ENCODE data around the gene LTBP3. TPM values are rescaled to one million over a fixed set of nuclear protein-coding genes. Genes with fewer than 3 reads are reported as not detected.
A peak's percentile ranks its signal among the peaks of the same experiment; 100 is the strongest.

LTBP3 gene
- total RNA-seq, 1 experiment from 2014 or later, result 1.3 TPM

DNA sequence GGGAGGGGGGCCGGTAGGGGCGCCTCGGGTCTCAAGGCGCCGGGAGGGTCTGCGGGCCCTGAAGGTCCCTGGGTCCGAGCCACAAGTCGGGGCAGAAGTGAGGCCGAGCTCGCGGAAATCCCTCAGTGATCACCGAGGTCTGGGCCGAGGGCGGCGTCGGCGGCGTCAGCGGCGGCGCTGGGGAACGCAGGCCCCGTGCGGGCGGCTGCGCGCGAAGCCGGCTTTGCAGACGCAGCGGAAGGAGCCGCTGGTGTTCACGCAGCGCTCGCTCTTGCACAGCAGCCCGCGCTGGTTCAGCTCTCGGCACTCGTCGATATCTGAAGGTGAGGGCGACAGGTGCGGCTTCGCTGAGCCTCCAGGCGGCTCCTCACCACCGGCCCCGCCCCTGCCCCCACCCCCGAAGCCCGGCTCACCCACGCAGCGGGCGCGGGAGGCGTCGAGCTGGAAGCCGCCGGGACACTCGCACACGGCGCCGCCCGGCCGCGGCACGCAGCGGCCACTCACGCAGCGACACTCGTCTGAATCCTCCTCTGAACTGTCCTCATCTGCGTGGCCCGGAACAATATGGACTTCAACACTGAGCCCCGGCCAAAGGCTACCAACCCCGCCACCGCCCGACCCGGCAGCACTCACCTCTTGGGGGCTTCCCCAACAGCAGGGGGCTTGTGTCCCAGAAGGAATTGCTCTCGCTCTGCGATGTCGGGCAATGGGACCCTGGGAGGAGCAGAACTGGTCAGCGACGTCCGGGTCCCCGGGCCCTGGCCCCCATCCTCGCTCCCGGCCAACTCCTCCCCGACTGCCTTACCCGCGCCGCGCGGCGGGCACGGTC, 19.0 kb downstream of the LTBP3 start:
- Histone ChIP-seq H3K36me3 (ENCODE audit: insufficient read depth, low read length) (no peaks in the 10 kb centered on the region), H3K4me2 (ENCODE audit: low read depth, low read length, poor library complexity, severe bottlenecking) (peak overlapping the region; percentile 95), H3K9me3 (ENCODE audit: low read length) (no peaks in the 10 kb centered on the region), H3K9ac (ENCODE audit: low read length) (no peak overlapping the region), H3K27me3 (ENCODE audit: low read length) (no peaks in the 10 kb centered on the region), H3K27ac (ENCODE audit: low read length) (no peak overlapping the region), H3K79me2 (ENCODE audit: low read length) (no peaks in the 10 kb centered on the region), H3K4me3 (ENCODE audit: low read length) (peak overlapping the region; percentile 85; the same call in 1 of the 2 replicates), H3K9me2 (replicated peaks; ENCODE audit: insufficient read depth, low read length) (no peaks in the 10 kb centered on the region), H3K4me1 (ENCODE audit: low read length) (peaks cover 22% of the 10 kb centered on the region), H4K20me1 (ENCODE audit: insufficient read depth, low read depth, low read length) (no peaks in the 10 kb centered on the region), H2AFZ (ENCODE audit: low read length) (no peak overlapping the region)
- no peak for DNase-seq

DNA sequence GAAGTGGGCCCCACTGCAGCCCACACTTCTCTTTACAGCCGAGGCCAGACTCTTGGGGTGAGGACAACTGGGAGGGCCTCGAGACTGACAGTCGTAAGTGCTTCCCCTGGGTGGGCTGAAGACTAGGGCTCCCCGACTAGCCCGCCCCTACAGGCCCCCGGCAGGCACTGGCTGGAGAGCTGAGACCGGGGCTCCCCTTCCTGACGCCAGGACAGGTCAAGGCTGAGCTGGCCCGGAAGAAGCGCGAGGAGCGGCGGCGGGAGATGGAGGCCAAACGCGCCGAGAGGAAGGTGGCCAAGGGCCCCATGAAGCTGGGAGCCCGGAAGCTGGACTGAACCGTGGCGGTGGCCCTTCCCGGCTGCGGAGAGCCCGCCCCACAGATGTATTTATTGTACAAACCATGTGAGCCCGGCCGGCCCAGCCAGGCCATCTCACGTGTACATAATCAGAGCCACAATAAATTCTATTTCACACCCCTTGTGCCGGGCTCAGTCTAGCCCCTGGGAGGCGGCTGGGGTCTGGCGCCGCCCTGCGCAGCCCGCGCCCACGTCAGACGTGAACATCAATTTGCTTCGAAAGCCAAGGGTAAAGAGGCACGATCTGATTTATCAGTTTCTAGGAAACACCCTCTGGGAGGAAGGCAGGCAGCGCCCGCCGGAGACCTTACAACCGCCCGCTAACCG, 19.8 kb downstream of the LTBP3 start:
- H3K36me3 ChIP-seq (ENCODE audit: insufficient read depth, low read length), result no peaks in the 10 kb centered on the region
- no peak overlapping the region for H3K4me3 ChIP-seq (ENCODE audit: low read length)
- no peak overlapping the region for H2AFZ ChIP-seq (ENCODE audit: low read length)
- H3K27me3 ChIP-seq (ENCODE audit: low read length), result no peaks in the 10 kb centered on the region
- no peaks in the 10 kb centered on the region for H3K9me3 ChIP-seq (ENCODE audit: low read length)
- H3K79me2 ChIP-seq (ENCODE audit: low read length), result no peaks in the 10 kb centered on the region
- DNase-seq, result no peak
- no peaks in the 10 kb centered on the region for H4K20me1 ChIP-seq (ENCODE audit: insufficient read depth, low read depth, low read length)
- no peak overlapping the region for H3K4me2 ChIP-seq (ENCODE audit: low read depth, low read length, poor library complexity, severe bottlenecking)
- no peaks in the 10 kb centered on the region for H3K9me2 ChIP-seq (replicated peaks; ENCODE audit: insufficient read depth, low read length)
- H3K9ac ChIP-seq (ENCODE audit: low read length), result no peak overlapping the region
- peaks cover 22% of the 10 kb centered on the region for H3K4me1 ChIP-seq (ENCODE audit: low read length)
- no peak overlapping the region for H3K27ac ChIP-seq (ENCODE audit: low read length)

DNA sequence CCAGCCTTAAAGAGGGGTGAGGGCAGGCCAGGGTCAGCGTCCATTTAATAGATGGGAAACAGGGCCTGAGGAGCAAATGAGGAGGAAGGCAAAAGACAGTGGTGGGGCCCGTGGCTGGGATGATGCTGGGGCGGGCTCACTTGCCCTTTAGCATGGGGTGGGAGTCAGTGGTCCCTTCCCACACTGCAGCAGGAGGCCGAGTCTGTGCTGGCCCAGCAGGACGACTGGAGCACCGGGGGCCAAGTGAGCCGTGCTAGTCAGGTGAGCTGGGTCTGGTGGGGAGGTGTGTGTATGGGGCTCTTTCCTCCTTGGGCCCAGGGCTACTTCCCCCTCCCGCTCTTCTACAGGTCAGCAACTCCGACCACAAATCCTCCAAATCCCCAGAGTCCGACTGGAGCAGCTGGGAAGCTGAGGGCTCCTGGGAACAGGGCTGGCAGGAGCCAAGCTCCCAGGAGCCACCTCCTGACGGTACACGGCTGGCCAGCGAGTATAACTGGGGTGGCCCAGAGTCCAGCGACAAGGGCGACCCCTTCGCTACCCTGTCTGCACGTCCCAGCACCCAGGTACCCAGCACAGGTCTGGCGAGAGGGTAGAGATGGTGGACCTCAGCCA, 20.4 kb downstream of the LTBP3 start:
- Histone ChIP-seq H3K4me1 (ENCODE audit: low read length) (peaks cover 22% of the 10 kb centered on the region), H3K27me3 (ENCODE audit: low read length) (no peaks in the 10 kb centered on the region), H3K4me2 (ENCODE audit: low read depth, low read length, poor library complexity, severe bottlenecking) (no peak overlapping the region), H4K20me1 (ENCODE audit: insufficient read depth, low read depth, low read length) (no peaks in the 10 kb centered on the region), H3K4me3 (ENCODE audit: low read length) (no peak overlapping the region), H3K79me2 (ENCODE audit: low read length) (no peaks in the 10 kb centered on the region), H3K9me3 (ENCODE audit: low read length) (no peaks in the 10 kb centered on the region), H3K27ac (ENCODE audit: low read length) (no peak overlapping the region), H3K9ac (ENCODE audit: low read length) (no peak overlapping the region), H2AFZ (ENCODE audit: low read length) (no peak overlapping the region), H3K36me3 (ENCODE audit: insufficient read depth, low read length) (no peaks in the 10 kb centered on the region), H3K9me2 (replicated peaks; ENCODE audit: insufficient read depth, low read length) (no peaks in the 10 kb centered on the region)
- no peak for DNase-seq

DNA sequence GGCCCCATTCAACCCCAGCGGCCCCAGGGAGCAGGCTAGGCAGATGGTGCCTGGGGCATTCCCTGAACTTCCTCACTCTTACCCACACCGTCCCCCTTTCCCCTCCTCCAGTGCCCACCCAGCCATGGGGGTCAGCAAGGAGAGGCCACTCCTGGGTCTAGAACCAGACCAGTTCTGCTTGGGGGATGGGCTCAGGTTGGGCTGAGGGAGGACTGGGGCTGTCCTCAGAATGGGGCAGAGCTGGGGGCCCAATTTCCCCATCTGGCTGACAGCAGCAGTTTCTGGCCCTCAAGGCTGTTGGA, 20.9 kb downstream of the LTBP3 start:
- H2AFZ ChIP-seq (ENCODE audit: low read length), result no peak overlapping the region
- no peak overlapping the region for H3K4me3 ChIP-seq (ENCODE audit: low read length)
- no peaks in the 10 kb centered on the region for H3K36me3 ChIP-seq (ENCODE audit: insufficient read depth, low read length)

DNA sequence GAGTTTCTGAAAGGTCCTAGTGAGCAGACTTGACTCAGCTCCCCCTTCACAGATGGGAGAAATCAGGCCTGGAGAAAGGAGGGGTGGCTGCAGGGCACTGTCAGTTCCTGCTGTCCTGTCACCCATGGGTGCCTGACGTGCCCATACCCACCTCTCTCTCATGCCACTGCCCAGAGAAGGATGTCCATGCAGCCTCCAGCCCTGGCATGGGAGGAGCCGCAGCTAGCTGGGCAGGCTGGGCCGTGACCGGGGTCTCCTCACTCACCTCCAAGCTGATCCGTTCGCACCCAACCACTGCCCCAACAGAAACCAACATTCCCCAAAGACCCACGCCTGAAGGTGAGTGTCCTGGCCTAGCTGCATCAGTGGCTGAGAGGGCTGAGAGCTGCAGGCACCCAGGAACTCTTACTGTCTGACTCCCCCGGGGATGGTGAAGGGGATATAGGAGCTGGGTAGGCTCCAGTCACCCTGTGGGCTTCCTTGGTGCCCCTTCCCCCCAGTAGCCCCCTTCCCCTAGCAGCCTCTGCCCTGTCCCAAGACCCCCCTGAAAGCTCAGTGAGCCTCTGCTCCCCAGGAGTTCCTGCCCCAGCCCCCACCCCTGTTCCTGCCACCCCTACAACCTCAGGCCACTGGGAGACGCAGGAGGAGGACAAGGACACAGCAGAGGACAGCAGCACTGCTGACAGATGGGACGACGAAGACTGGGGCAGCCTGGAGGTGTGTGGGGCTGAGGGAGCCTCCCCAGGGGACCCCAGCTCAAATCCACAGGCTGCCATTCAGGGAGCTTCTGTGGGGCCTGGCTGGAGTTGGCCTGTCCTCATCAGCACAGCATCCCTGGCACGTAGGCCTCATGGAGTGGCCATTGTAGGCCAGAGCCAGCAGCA, 21.5 kb downstream of the LTBP3 start:
- H3K36me3 ChIP-seq (ENCODE audit: insufficient read depth, low read length), result no peaks in the 10 kb centered on the region
- no peak for DNase-seq
- H3K9me3 ChIP-seq (ENCODE audit: low read length), result no peaks in the 10 kb centered on the region
- no peaks in the 10 kb centered on the region for H4K20me1 ChIP-seq (ENCODE audit: insufficient read depth, low read depth, low read length)
- H3K4me1 ChIP-seq (ENCODE audit: low read length), result peaks cover 22% of the 10 kb centered on the region
- H3K4me3 ChIP-seq (ENCODE audit: low read length), result no peak overlapping the region
- H3K27me3 ChIP-seq (ENCODE audit: low read length), result no peaks in the 10 kb centered on the region
- no peak overlapping the region for H3K9ac ChIP-seq (ENCODE audit: low read length)
- H3K27ac ChIP-seq (ENCODE audit: low read length), result no peak overlapping the region
- H3K79me2 ChIP-seq (ENCODE audit: low read length), result no peaks in the 10 kb centered on the region
- no peak overlapping the region for H2AFZ ChIP-seq (ENCODE audit: low read length)
- no peak overlapping the region for H3K4me2 ChIP-seq (ENCODE audit: low read depth, low read length, poor library complexity, severe bottlenecking)
- no peaks in the 10 kb centered on the region for H3K9me2 ChIP-seq (replicated peaks; ENCODE audit: insufficient read depth, low read length)

More for the DNA sequence above, 20.9 kb downstream of the LTBP3 start:
- H4K20me1 ChIP-seq (ENCODE audit: insufficient read depth, low read depth, low read length), result no peaks in the 10 kb centered on the region
- no peak overlapping the region for H3K9ac ChIP-seq (ENCODE audit: low read length)
- no peaks in the 10 kb centered on the region for H3K27me3 ChIP-seq (ENCODE audit: low read length)
- DNase-seq, result no peak
- H3K9me3 ChIP-seq (ENCODE audit: low read length), result no peaks in the 10 kb centered on the region
- no peaks in the 10 kb centered on the region for H3K9me2 ChIP-seq (replicated peaks; ENCODE audit: insufficient read depth, low read length)
- H3K79me2 ChIP-seq (ENCODE audit: low read length), result no peaks in the 10 kb centered on the region
- no peak overlapping the region for H3K27ac ChIP-seq (ENCODE audit: low read length)
- H3K4me2 ChIP-seq (ENCODE audit: low read depth, low read length, poor library complexity, severe bottlenecking), result no peak overlapping the region
- H3K4me1 ChIP-seq (ENCODE audit: low read length), result peaks cover 22% of the 10 kb centered on the region

DNA sequence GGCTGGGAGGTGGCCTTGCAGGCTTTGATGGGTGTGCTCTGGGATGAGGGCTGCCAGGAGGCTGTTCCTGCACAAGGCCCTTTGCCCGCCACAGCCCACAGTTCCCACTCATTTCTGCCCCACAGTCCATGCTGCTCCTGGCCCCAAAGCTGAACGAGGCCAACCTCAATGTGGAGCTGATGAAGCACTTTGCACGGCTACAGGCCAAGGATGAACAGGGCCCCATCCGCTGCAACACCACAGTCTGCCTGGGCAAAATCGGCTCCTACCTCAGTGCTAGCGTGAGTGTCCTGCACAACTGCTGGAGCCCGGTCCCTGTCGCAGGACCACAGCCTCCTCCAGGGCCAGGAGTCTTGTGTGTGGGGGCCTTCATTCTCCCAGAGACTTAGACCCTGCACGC, 23.1 kb downstream of the LTBP3 start:
- H3K27ac ChIP-seq (ENCODE audit: low read length), result no peak overlapping the region
- peaks cover 4% of the 10 kb centered on the region; the same call in 1 of the 2 replicates for H3K36me3 ChIP-seq (ENCODE audit: insufficient read depth, low read length)
- no peaks in the 10 kb centered on the region for H4K20me1 ChIP-seq (ENCODE audit: insufficient read depth, low read depth, low read length)
- H3K4me2 ChIP-seq (ENCODE audit: low read depth, low read length, poor library complexity, severe bottlenecking), result no peak overlapping the region
- no peak overlapping the region for H2AFZ ChIP-seq (ENCODE audit: low read length)
- H3K27me3 ChIP-seq (ENCODE audit: low read length), result no peaks in the 10 kb centered on the region
- H3K4me3 ChIP-seq (ENCODE audit: low read length), result no peak overlapping the region
- no peak overlapping the region for H3K9ac ChIP-seq (ENCODE audit: low read length)
- DNase-seq, result no peak
- no peaks in the 10 kb centered on the region for H3K9me3 ChIP-seq (ENCODE audit: low read length)
- no peaks in the 10 kb centered on the region for H3K79me2 ChIP-seq (ENCODE audit: low read length)
- no peaks in the 10 kb centered on the region for H3K9me2 ChIP-seq (replicated peaks; ENCODE audit: insufficient read depth, low read length)
- H3K4me1 ChIP-seq (ENCODE audit: low read length), result peaks cover 7% of the 10 kb centered on the region

DNA sequence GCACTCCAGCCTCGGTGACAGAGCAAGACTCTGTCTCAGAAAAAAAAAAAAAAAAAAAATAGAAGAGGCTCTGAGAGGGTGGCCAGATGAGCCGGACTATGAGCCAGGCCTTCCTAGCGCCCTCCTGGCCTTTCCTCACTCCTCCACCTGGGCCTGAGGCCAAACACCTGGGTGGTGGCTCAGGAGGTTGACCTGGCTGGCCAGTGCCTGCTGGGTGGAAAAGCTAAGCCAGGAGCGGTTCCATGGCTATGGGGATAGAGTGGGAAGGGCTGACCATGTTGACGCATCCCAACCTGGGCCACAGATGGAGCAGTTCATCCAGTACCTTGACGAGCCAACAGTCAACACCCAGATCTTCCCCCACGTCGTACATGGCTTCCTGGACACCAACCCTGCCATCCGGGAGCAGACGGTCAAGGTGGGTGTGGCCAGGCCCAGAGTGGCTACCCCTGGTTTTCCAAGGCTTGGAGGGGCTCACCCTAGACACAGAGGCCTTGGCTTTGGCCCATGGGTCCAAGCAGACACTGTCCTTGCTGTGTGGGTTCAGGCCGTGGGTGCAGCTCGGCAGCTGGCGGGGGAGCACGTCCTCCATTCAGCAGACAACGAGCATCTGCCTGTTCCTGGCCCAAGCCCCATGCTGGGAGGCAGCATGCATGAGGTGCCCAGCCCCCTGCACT, 25.6 kb downstream of the LTBP3 start:
- H3K27me3 ChIP-seq (ENCODE audit: low read length), result no peaks in the 10 kb centered on the region
- peaks cover 7% of the 10 kb centered on the region; the same call in 1 of the 2 replicates for H3K36me3 ChIP-seq (ENCODE audit: insufficient read depth, low read length)
- H3K9me2 ChIP-seq (replicated peaks; ENCODE audit: insufficient read depth, low read length), result no peaks in the 10 kb centered on the region
- no peak overlapping the region for H2AFZ ChIP-seq (ENCODE audit: low read length)
- no peaks in the 10 kb centered on the region for H3K9me3 ChIP-seq (ENCODE audit: low read length)
- no peaks in the 10 kb centered on the region for H3K4me1 ChIP-seq (ENCODE audit: low read length)
- no peak for DNase-seq
- no peak overlapping the region for H3K4me3 ChIP-seq (ENCODE audit: low read length)
- no peak overlapping the region for H3K9ac ChIP-seq (ENCODE audit: low read length)
- H3K4me2 ChIP-seq (ENCODE audit: low read depth, low read length, poor library complexity, severe bottlenecking), result no peak overlapping the region
- H4K20me1 ChIP-seq (ENCODE audit: insufficient read depth, low read depth, low read length), result no peaks in the 10 kb centered on the region
- H3K27ac ChIP-seq (ENCODE audit: low read length), result no peak overlapping the region
- no peaks in the 10 kb centered on the region for H3K79me2 ChIP-seq (ENCODE audit: low read length)
